DND-41 (cell line): ENCODE results near the gene MEGF11.
A peak's percentile ranks its signal among the peaks of the same experiment; 100 is the strongest.

Source experiments
- ATAC-seq: fragments of 200-7000 bp; cut with Tn5 transposase; 3 replicates; pipeline ENCODE4 v1.9.1; 2021; ENCODE audit warnings: low read depth; ENCODE audit not compliant: insufficient read depth
- DNase-seq: peaks from one replicate; pipeline ENCODE4 v3.0.0-alpha.2; 2020
- H2AFZ ChIP-seq: 2 replicates; pipeline ENCODE4 v1.6.0; 2012; ENCODE audit warnings: low read depth, low read length
- H3K27ac ChIP-seq: 2 replicates; pipeline ENCODE4 v1.5.1; 2012; ENCODE audit warnings: low read length, inconsistent platforms
- H3K27me3 ChIP-seq: fragments of 200-600 bp; sonication (generic); 2 replicates; pipeline ENCODE4 v1.6.0; 2012; ENCODE audit warnings: low read length, mild to moderate bottlenecking, inconsistent platforms; ENCODE audit not compliant: insufficient read depth, poor library complexity
- H3K36me3 ChIP-seq: 2 replicates; pipeline ENCODE4 v1.5.1; 2012; ENCODE audit warnings: low read length, inconsistent platforms; ENCODE audit not compliant: insufficient read depth
- H3K4me1 ChIP-seq: 2 replicates; pipeline ENCODE4 v1.5.1; 2012; ENCODE audit warnings: mild to moderate bottlenecking, low read length; ENCODE audit not compliant: insufficient read depth
- H3K4me2 ChIP-seq: 2 replicates; pipeline ENCODE4 v1.6.0; 2012; ENCODE audit warnings: mild to moderate bottlenecking, moderate library complexity, low read length, inconsistent platforms; ENCODE audit not compliant: insufficient read depth
- H3K4me3 ChIP-seq, 2 experiments: fragments of 200-600 bp in 1 of 2; shearing (Covaris generic) in 1 of 2; 2 replicates each; pipeline ENCODE4 v1.5.1; 2012 to 2016; ENCODE audit warnings: inconsistent platforms in 2 of 2, low read length in 2 of 2, mild to moderate bottlenecking in 2 of 2, low read depth in 1 of 2, moderate library complexity in 1 of 2
- H3K79me2 ChIP-seq: 2 replicates; pipeline ENCODE4 v1.6.0; 2012; ENCODE audit warnings: low read length, inconsistent platforms; ENCODE audit not compliant: insufficient read depth
- H3K9ac ChIP-seq: 2 replicates; pipeline ENCODE4 v1.6.0; 2012; ENCODE audit warnings: low read depth, mild to moderate bottlenecking, inconsistent platforms, low read length, moderate library complexity
- H3K9me3 ChIP-seq: 2 replicates; pipeline ENCODE4 v1.5.1; 2012; ENCODE audit warnings: low read length, moderate library complexity, mild to moderate bottlenecking, inconsistent platforms; ENCODE audit not compliant: insufficient read depth, severe bottlenecking
- H4K20me1 ChIP-seq: 2 replicates; pipeline ENCODE4 v1.6.0; 2012; ENCODE audit warnings: low read length; ENCODE audit not compliant: insufficient read depth
- EZH2 ChIP-seq: IDR thresholded peaks from 3 replicates; pipeline ENCODE4 v1.6.1; 2012; ENCODE audit warnings: borderline replicate concordance, low read depth, mild to moderate bottlenecking, moderate library complexity, low read length, inconsistent platforms; ENCODE audit not compliant: severe bottlenecking
- TF ChIP-seq, protein P1 (sequence below): IDR thresholded peaks from 2 replicates; pipeline ENCODE4 v1.5.1; 2012; ENCODE audit warnings: borderline replicate concordance, low read length, moderate library complexity, mild to moderate bottlenecking; ENCODE audit not compliant: poor library complexity, severe bottlenecking; ENCODE audit errors: extremely low read depth

The MEGF11 gene

DNA sequence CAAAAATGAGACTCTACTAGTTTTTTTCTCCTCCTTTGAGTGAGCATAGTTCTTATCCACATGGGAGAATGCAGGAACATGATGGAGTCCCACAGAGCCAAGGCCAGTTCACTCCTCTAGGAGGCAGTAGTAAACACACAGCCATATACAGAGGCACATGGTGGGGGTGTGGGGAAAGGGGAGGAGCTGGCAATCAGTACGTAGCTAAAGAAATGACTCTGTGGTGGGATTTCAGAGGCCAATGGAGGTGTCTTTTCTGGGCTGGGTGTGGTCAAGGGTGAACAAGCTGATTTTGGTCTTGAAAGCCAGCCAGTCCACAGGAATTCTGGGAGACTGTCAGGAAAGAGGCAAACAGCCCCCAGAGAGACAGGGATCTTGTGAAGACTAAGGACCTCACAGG lies 390.9 kb downstream of the MEGF11 start:
- no peaks in the 10 kb centered on the region for H3K27me3 ChIP-seq
- H3K36me3 ChIP-seq = no peaks in the 10 kb centered on the region
- peak overlapping the region; percentile 11; the same call in 1 of the 2 replicates for H3K4me2 ChIP-seq
- no peak overlapping the region for H3K27ac ChIP-seq
- 0 out of 2 replicates have a peak overlapping the region, but pooled peaks have one; percentile 12 for H2AFZ ChIP-seq
- H3K4me3 ChIP-seq = no peak overlapping the region
- H4K20me1 ChIP-seq = no peaks in the 10 kb centered on the region
- H3K9me3 ChIP-seq = no peaks in the 10 kb centered on the region
- no peak overlapping the region for H3K9ac ChIP-seq
- TF ChIP-seq, protein P1, sequence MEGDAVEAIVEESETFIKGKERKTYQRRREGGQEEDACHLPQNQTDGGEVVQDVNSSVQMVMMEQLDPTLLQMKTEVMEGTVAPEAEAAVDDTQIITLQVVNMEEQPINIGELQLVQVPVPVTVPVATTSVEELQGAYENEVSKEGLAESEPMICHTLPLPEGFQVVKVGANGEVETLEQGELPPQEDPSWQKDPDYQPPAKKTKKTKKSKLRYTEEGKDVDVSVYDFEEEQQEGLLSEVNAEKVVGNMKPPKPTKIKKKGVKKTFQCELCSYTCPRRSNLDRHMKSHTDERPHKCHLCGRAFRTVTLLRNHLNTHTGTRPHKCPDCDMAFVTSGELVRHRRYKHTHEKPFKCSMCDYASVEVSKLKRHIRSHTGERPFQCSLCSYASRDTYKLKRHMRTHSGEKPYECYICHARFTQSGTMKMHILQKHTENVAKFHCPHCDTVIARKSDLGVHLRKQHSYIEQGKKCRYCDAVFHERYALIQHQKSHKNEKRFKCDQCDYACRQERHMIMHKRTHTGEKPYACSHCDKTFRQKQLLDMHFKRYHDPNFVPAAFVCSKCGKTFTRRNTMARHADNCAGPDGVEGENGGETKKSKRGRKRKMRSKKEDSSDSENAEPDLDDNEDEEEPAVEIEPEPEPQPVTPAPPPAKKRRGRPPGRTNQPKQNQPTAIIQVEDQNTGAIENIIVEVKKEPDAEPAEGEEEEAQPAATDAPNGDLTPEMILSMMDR = peak; percentile 65
- TF ChIP-seq EZH2 = no peak
- no peaks in the 10 kb centered on the region for H3K79me2 ChIP-seq
- ATAC-seq = peak; percentile 96
- H3K4me1 ChIP-seq = no peaks in the 10 kb centered on the region; the same call in 1 of the 2 replicates
- peak; percentile 64 for DNase-seq

DNA sequence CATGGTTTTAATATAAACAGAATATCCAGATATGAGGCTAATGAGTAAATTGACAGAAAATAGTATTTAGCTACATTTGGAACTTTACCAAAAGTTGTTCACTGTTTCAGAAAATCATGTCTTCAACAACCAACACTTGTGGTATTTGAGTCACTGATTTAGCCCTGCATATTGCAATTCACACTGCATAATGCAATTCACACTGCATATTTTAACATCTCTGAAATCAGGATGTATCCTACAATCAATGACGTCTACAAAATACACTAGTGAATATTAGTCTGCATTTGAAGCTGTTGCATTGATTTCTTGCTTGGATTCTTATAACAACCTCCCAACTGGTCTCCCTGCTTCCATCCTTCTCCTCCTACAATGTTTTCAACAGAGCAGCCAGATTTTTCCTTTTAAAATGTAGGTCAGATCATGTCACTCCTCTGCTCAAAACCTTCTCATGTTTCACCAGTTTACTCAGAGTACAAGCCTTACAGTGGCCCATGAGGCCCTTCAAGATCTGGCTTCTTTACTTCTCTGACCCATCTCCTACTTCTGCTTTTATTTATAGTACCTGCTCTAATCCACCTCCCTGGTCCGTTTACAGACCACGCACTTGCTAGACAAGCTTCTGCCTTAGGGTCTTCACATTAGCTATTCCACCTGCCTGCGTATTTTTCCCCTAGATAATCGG lies 395.7 kb downstream of the MEGF11 start:
- Histone ChIP-seq H3K4me1 (no peaks in the 10 kb centered on the region; the same call in 1 of the 2 replicates), H3K27ac (no peak overlapping the region), H3K4me3 (no peak overlapping the region), H3K4me2 (no peak overlapping the region), H3K9me3 (no peaks in the 10 kb centered on the region), H3K27me3 (no peaks in the 10 kb centered on the region), H3K79me2 (no peaks in the 10 kb centered on the region), H4K20me1 (no peaks in the 10 kb centered on the region), H2AFZ (no peak overlapping the region), H3K9ac (no peak overlapping the region), H3K36me3 (no peaks in the 10 kb centered on the region)
- no peak for DNase-seq
- ATAC-seq = no peak
- no peak for TF ChIP-seq EZH2
- TF ChIP-seq, protein P1 = no peak

DNA sequence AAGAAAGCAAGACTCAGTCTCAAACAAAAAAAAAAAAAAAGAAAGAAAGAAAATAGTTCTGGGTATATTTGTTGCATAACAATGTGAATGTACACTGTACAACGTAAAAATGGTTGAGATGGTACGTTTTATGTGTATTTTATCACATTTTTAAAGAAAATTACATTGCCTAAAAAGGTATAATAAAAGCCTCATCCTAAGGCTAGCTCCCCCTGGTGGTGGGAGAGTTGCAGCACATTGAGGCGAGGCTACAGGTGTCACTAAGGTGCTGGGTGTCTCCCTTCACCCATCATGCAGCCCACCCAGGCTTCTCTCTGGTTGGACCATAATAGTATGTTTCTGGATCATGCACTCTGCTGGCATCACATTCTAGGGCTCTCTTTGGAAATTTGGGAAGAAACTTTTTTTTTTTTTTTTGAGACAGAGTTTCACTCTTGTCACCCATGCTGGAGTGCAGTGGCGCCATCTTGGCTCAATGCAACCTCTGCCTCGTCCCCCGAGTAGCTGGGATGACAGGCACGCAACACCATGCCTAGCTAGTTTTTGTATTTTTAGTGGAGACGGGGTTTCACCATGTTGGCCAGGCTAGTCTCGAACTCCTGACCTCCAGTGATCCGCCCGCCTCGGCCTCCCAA lies 396.6 kb downstream of the MEGF11 start:
- H3K9ac ChIP-seq = no peak overlapping the region
- TF ChIP-seq EZH2 = no peak
- TF ChIP-seq, protein P1 = peak; percentile 89
- H3K36me3 ChIP-seq = no peaks in the 10 kb centered on the region
- no peak overlapping the region for H2AFZ ChIP-seq
- no peaks in the 10 kb centered on the region for H3K27me3 ChIP-seq
- peak; percentile 74 for ATAC-seq
- H4K20me1 ChIP-seq = no peaks in the 10 kb centered on the region
- H3K9me3 ChIP-seq = no peaks in the 10 kb centered on the region
- H3K4me2 ChIP-seq = no peak overlapping the region
- peak; percentile 74 for DNase-seq
- no peaks in the 10 kb centered on the region for H3K79me2 ChIP-seq
- no peaks in the 10 kb centered on the region for H3K4me1 ChIP-seq
- H3K27ac ChIP-seq = no peak overlapping the region
- no peak overlapping the region for H3K4me3 ChIP-seq
